ENCODE results near the gene PPP2R2D. TPM values are rescaled to one million over a fixed set of nuclear protein-coding genes. Genes with fewer than 3 reads are reported as not detected.

PPP2R2D gene
- polyA plus RNA-seq, 1 of the 3 experiments (the other 2 are of a cell fraction): 25.1 TPM

DNA sequence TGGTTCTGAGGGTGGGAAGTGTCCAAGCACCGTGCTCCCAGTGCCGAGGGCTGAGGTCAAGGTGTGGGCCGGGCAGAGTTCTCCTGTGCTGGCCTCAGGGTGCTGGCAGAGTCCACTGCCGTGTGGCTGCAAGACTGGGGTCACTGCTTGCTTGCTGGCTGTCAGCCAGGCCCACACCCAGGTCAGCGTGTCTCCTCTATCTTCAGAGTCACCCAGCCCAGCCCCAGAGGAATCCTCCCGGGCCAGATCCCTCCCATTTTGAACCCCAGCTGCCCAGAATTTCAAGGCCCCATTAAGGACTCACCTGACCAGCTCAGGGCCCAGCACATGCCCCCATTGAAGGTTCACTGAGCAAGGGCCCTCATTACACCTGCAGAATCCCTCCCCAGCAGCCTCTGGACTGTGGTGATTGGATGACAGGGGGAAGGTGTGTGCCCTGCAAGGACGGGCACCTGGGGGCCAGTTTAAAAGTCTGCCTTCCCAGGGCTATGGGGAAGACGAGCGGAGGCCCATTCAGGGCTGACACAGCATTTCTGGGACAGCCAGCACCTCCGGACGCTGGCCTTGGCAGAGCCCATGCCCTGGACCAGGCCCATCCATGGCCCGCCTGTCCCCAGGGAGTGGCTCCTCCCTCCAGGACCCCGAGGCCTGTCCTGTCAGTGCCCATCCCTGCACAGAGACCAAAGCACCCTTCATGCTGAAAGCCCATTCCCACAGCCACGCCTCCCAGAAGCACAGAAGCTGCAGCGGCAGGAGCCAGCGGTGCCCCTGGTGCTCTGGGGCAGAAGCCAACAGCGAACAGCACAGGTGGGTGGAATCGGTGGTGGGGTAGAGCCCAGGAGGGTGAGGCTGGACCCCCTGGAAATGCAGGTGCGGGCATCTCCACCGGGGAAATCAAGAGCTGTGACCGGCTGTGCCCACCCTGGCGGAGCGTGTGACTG is 45.1 kb upstream of the PPP2R2D start:
- no peaks in the 10 kb centered on the region for H3K79me2 ChIP-seq (ENCODE audit: insufficient read depth)
- H3K9ac ChIP-seq: no peak overlapping the region
- no peak overlapping the region for H2AFZ ChIP-seq (ENCODE audit: low read depth)
- H3K27ac ChIP-seq (ENCODE audit: low read depth in 2 of 2, low read length in 1 of 2): no peak overlapping the region
- no peaks in the 10 kb centered on the region for H3F3A ChIP-seq (replicated peaks; ENCODE audit: insufficient read depth)
- no peaks in the 10 kb centered on the region for H3K36me3 ChIP-seq (replicated peaks in 1 of 2; ENCODE audit: control insufficient read depth in 1 of 2, insufficient read depth in 2 of 2, low read length in 1 of 2)
- WGBS (ENCODE audit: low lambda C conversion rate): 58% methylated on average over 15 of the region's 23 CpGs
- DNase-seq: no peak
- no peaks in the 10 kb centered on the region for H3K9me3 ChIP-seq
- ChIA-PET POLR2A (no interaction called here), CTCF (interaction anchor here (0.7 to 2.5 kb wide), 3 partner anchors 12 to 19 kb away, joined by 4 to 7 read pairs (median 4); no protein-coding TSS in a partner anchor)
- H3K4me2 ChIP-seq: no peak overlapping the region
- H3K4me3 ChIP-seq (ENCODE audit: low read depth in 2 of 2, low read length in 1 of 2): no peak overlapping the region
- no peaks in the 10 kb centered on the region for H3K4me1 ChIP-seq (ENCODE audit: control insufficient read depth in 1 of 2, insufficient read depth in 2 of 2, low read depth in 1 of 2, low read length in 1 of 2)
- TF ChIP-seq USF2 (IDR thresholded peaks at IDR 0.05; ENCODE audit: borderline replicate concordance, low read depth, low read length): no peak
- no peak for TF ChIP-seq EP300 (IDR thresholded peaks at IDR 0.05; ENCODE audit: borderline replicate concordance in 1 of 2, low read depth in 1 of 2, low read length in 1 of 2)
- TF ChIP-seq TEAD4 (IDR thresholded peaks at IDR 0.05; ENCODE audit: borderline replicate concordance, insufficient read depth): no peak
- TF ChIP-seq EZH2phosphoT487 (IDR thresholded peaks at IDR 0.05; ENCODE audit: borderline replicate concordance, low read depth): no peak
- no peak for TF ChIP-seq RXRA (IDR thresholded peaks at IDR 0.05; ENCODE audit: borderline replicate concordance, low read depth)
- TF ChIP-seq SIN3A (IDR thresholded peaks at IDR 0.05; ENCODE audit: borderline replicate concordance, low read depth, low read length): no peak
- TF ChIP-seq GABPA (IDR thresholded peaks at IDR 0.05; ENCODE audit: low read depth): no peak
- TF ChIP-seq, protein P1, sequence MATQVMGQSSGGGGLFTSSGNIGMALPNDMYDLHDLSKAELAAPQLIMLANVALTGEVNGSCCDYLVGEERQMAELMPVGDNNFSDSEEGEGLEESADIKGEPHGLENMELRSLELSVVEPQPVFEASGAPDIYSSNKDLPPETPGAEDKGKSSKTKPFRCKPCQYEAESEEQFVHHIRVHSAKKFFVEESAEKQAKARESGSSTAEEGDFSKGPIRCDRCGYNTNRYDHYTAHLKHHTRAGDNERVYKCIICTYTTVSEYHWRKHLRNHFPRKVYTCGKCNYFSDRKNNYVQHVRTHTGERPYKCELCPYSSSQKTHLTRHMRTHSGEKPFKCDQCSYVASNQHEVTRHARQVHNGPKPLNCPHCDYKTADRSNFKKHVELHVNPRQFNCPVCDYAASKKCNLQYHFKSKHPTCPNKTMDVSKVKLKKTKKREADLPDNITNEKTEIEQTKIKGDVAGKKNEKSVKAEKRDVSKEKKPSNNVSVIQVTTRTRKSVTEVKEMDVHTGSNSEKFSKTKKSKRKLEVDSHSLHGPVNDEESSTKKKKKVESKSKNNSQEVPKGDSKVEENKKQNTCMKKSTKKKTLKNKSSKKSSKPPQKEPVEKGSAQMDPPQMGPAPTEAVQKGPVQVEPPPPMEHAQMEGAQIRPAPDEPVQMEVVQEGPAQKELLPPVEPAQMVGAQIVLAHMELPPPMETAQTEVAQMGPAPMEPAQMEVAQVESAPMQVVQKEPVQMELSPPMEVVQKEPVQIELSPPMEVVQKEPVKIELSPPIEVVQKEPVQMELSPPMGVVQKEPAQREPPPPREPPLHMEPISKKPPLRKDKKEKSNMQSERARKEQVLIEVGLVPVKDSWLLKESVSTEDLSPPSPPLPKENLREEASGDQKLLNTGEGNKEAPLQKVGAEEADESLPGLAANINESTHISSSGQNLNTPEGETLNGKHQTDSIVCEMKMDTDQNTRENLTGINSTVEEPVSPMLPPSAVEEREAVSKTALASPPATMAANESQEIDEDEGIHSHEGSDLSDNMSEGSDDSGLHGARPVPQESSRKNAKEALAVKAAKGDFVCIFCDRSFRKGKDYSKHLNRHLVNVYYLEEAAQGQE (IDR thresholded peaks at IDR 0.05; ENCODE audit: low read depth, low read length): no peak
- TF ChIP-seq CTCF (IDR thresholded peaks at IDR 0.05): no peak
- no peak for TF ChIP-seq YY1 (IDR thresholded peaks at IDR 0.05; ENCODE audit: low read depth)
- H3K27me3 ChIP-seq (ENCODE audit: insufficient read depth): no peaks in the 10 kb centered on the region
- no peaks in the 10 kb centered on the region for H3K9me2 ChIP-seq
- no peaks in the 10 kb centered on the region for H4K20me1 ChIP-seq (ENCODE audit: insufficient read depth)

All from SK-N-SH (cell line).